GM12875 (cell line): ENCODE data around the gene JPH2.

Experiments used
- H3K4me3 ChIP-seq: one replicate; pipeline ENCODE4 v1.5.1; 2011; ENCODE audit warnings: low read depth, low read length, control low read depth
- CTCF ChIP-seq: IDR thresholded peaks from 2 replicates; pipeline ENCODE4 v1.5.1; 2011; ENCODE audit warnings: low read depth, mild to moderate bottlenecking, control low read depth, inconsistent platforms, low read length, moderate library complexity, borderline replicate concordance; ENCODE audit not compliant: insufficient read depth

The JPH2 gene

GRCh38 chr20:44098256-44098630, 88.7 kb downstream of the JPH2 start:
- no peak overlapping the region for H3K4me3 ChIP-seq
- TF ChIP-seq CTCF = no peak

- TF ChIP-seq CTCF = no peak
- H3K4me3 ChIP-seq = no peak overlapping the region
Measured at GRCh38 chr20:44097521-44098255, 89.3 kb downstream of the JPH2 start.

GRCh38 chr20:44095831-44096230, 91.2 kb downstream of the JPH2 start:
- TF ChIP-seq CTCF = no peak
- no peak overlapping the region for H3K4me3 ChIP-seq

DNA sequence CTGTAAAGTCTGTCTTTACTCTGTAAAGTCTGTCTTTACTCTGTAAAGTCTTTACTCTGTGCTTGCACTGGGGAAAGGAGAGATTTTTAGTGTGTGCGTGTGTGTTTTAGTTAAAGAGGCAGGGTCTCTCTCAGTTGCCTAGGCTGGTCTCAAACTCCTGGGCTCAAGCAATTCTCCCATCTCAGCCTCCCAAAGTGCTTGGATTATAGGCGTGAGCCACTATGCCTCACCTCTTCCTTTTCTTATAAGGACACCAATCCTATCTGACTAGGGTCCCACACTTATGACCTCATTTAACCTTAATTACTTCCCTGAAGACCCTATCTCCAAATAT, 93.8 kb downstream of the JPH2 start:
- TF ChIP-seq CTCF = no peak

GRCh38 chr20:44092551-44093248, 94.3 kb downstream of the JPH2 start:
- H3K4me3 ChIP-seq = no peak overlapping the region
- TF ChIP-seq CTCF = 0 out of 2 replicates have a peak, but pooled peaks have one; percentile 35

More for the DNA sequence above, 93.8 kb downstream of the JPH2 start:
- H3K4me3 ChIP-seq = no peak overlapping the region

DNA sequence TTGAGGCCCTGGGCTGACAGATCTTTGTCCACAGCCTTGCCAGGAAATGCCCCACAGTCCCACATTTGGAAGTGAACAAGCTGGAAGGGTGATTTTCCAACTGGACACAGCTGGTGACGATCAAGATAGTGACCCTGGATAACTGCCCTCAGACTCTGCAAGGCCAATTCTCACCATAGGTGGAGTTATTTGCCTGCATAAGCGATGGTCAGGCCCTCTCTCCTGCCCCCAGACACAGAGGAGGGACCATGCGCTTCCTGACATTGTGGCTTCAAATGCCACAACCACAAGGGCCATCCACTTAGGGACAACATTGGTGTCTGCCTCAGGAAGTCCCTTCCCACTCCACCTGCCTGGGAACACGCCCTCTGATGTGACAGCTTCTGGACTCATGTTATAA, 96.0 kb downstream of the JPH2 start:
- no peak overlapping the region for H3K4me3 ChIP-seq
- TF ChIP-seq CTCF = no peak
